Mononuclear cell (primary cell): Measurements from ENCODE around the gene DIAPH3. TPM values are rescaled to one million over a fixed set of nuclear protein-coding genes. Genes with fewer than 3 reads are reported as not detected.

Experiments
- H3K27me3 ChIP-seq: 2 replicates; pipeline ENCODE4 v1.6.0; 2011; ENCODE audit warnings: low read length, control low read depth; ENCODE audit not compliant: insufficient read depth
- H3K4me1 ChIP-seq: 2 replicates; pipeline ENCODE4 v1.5.1; 2011; ENCODE audit warnings: mild to moderate bottlenecking, low read length, control low read depth; ENCODE audit not compliant: insufficient read depth
- H3K4me3 ChIP-seq: 2 replicates; pipeline ENCODE4 v1.5.1; 2011; ENCODE audit warnings: mild to moderate bottlenecking, low read length, moderate library complexity
- H3K9me3 ChIP-seq: 2 replicates; pipeline ENCODE4 v1.5.1; 2011; ENCODE audit warnings: low read depth, mild to moderate bottlenecking, control low read depth, low read length
- total RNA-seq: library from RNA; depleted of rRNA; stranded (reverse); fragments of >200 nt; gene quantifications from one replicate; pipeline ENCODE4 v1.2.3, GENCODE V29; 2012

Gene DIAPH3
- total RNA-seq, 1 donor, result 0.21 TPM

DNA sequence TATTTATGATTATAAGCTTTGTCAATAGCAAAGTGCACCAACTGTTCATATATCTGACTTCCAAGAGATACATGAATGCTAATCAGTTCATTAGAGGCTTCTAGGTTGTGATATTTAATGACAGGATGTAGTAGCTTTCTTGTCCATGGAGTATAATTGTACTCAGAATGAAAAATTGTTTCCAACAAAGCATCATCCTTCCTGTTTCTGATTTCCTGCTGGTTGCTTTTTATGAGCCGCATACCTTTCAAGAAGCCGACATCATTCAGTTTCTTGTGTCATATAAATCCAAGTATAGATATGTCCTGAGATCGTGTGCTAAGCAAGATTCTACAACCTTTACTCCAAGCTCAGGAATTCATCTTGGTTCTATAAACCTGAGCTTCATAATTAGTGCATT, 326.6 kb downstream of the DIAPH3 start:
- no peaks in the 10 kb centered on the region for H3K4me1 ChIP-seq
- H3K9me3 ChIP-seq, result no peaks in the 10 kb centered on the region
- H3K4me3 ChIP-seq, result no peak overlapping the region
- H3K27me3 ChIP-seq, result no peaks in the 10 kb centered on the region

DNA sequence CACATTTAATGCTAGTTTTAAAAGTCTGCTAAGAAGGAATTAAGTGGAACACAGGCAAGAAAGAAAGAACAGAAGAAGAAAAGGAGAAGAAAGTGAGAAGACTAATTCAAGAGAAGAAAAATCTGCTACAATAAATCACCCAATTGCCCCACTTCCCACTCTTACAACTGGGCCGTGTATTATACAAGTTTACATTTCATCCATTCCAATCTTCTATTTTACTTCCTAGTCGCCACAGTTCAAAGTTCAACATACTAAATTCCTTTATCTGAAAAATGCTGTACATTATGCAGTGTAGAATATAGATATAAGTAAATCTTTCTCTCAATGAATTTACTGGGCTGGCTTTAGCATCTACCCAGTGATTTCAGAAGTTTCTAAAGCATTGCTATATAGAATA, 328.2 kb downstream of the DIAPH3 start:
- no peaks in the 10 kb centered on the region for H3K27me3 ChIP-seq
- H3K4me1 ChIP-seq, result no peaks in the 10 kb centered on the region
- H3K9me3 ChIP-seq, result no peaks in the 10 kb centered on the region
- H3K4me3 ChIP-seq, result no peak overlapping the region

DNA sequence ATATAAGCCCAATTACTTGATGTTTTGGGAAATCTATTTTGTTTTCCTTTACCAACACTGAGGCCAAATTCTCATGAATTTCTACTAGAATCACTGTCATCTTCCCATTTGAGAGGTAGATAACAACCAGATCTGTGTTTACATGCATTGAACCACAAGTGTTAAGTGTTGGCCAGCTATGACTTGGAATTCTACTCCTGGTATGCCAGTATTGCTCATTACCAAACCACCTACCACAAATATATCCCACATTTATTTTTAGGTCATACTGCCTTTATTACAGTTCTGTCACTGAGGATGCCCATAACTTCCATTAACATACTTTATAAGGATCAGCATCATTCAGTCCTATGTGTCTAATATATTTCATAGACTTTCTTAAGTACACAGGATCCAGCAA, 328.9 kb downstream of the DIAPH3 start:
- H3K9me3 ChIP-seq, result no peaks in the 10 kb centered on the region
- H3K27me3 ChIP-seq, result no peaks in the 10 kb centered on the region
- H3K4me1 ChIP-seq, result no peaks in the 10 kb centered on the region
- no peak overlapping the region for H3K4me3 ChIP-seq

DNA sequence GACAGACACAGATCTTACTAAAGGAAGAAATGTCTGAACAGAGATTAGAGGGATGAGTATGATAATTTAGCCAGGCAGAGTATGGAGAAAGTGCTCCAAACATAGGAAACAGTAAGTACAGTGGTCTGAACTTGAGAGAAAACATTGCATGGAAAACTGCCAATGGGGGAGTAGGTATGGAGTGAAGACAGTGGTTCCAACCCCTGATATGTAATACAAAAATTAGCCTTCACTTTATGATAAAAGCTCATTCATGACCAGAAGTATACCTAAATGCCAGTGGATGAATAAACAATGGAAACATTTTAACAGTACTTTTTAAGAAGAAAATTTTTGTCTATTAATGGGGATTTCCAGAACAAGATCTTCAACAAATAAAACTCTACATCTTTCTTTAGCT, 334.0 kb downstream of the DIAPH3 start:
- Histone ChIP-seq H3K9me3 (no peaks in the 10 kb centered on the region), H3K4me1 (no peaks in the 10 kb centered on the region)

DNA sequence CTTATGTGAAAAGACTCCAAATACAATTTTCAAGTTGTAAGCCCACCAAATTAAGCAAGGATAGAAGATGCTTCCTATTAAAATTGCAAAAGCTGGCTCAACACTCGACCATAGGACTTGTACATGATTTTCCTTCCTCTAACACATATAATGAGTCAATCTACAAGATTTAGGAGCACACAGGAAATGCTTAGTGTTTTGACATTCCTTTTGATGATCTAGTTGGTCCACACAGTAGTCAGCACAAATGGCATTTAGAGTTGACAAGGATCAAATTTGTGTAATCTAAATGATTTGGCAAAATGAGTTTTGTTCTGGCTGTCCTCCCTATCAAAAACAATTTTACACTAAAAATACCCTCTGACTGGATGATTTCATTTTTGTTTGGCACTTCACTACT, 340.2 kb downstream of the DIAPH3 start:
- no peaks in the 10 kb centered on the region for H3K4me1 ChIP-seq
- H3K9me3 ChIP-seq, result no peaks in the 10 kb centered on the region
- H3K4me3 ChIP-seq, result no peak overlapping the region
- H3K27me3 ChIP-seq, result no peaks in the 10 kb centered on the region

More for the DNA sequence above, 334.0 kb downstream of the DIAPH3 start:
- no peaks in the 10 kb centered on the region for H3K27me3 ChIP-seq
- no peak overlapping the region for H3K4me3 ChIP-seq

DNA sequence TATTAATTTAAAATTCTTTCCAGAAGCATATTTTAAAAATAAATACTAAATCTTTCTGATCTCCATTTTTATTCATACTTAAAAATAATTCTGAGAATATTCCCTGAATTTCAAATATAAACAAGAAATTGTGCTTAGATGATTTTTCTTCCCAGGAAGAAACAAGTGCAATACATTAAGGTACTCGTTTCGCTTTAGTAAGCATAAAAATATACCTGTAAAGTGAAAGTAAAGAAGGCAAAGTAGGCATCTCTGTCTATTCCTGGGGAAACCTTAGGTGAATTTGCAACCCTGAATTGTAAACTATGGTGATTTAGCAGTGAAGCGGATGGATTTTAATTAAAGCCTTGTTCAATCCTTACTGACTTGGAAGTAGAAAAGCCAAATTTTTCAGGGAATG, 354.2 kb downstream of the DIAPH3 start:
- Histone ChIP-seq H3K27me3 (no peaks in the 10 kb centered on the region), H3K4me1 (no peaks in the 10 kb centered on the region), H3K4me3 (no peak overlapping the region)

DNA sequence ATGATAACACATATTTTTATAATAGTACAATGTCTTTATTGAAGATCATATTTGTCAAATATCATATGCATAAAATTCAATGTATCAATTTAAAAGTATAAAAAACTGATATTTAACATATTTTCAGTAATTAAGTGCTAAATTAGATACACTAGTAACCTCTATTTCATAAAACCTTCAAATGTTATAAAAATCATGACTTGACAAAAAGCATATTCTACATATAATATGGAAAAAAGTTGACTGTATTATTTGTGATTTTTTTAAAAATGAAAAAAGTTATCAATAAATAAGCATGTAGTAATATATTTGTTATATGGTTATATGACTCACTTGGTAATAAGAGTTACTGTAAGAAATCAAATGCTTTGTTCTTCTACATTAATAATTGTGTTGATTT, 356.9 kb downstream of the DIAPH3 start:
- Histone ChIP-seq H3K27me3 (no peaks in the 10 kb centered on the region), H3K4me1 (no peaks in the 10 kb centered on the region), H3K4me3 (no peak overlapping the region), H3K9me3 (no peaks in the 10 kb centered on the region)

More for the DNA sequence above, 354.2 kb downstream of the DIAPH3 start:
- no peaks in the 10 kb centered on the region for H3K9me3 ChIP-seq

DNA sequence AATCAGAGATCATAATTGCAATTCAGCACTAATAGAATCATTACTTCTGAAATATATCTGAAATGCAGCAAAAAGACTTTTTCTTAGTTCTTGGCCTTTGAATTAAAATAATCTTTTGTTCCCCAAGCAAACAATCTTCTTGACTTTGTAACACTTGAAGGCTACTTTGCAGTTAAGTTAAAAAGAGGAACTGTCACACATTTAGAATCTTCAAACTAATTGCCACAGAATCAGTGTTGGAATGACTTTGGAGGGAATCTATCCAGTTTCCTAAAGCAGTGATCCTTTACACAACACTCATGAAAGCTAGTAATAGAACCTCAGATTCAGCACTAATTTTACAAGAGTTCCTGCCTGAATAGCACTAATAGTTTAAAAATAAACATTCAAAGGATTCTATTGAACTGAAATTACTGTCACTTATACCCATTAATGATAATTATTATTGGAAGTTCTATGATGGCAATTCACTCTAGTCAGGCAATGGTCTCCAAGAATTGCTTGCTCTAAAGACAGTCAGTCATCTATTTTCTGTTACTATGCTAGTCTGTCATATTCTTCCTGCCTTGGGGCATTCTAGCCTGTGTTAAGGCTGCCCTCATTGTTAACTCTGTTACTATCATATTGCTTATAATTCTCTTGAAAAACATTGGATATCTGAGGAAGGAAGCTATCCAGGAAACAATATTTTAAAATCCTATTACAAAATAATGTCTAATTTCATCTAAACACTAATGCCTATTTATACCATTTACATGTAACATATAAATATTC, 362.4 kb downstream of the DIAPH3 start:
- Histone ChIP-seq H3K4me3 (no peak overlapping the region), H3K9me3 (no peaks in the 10 kb centered on the region), H3K27me3 (no peaks in the 10 kb centered on the region), H3K4me1 (no peaks in the 10 kb centered on the region)

DNA sequence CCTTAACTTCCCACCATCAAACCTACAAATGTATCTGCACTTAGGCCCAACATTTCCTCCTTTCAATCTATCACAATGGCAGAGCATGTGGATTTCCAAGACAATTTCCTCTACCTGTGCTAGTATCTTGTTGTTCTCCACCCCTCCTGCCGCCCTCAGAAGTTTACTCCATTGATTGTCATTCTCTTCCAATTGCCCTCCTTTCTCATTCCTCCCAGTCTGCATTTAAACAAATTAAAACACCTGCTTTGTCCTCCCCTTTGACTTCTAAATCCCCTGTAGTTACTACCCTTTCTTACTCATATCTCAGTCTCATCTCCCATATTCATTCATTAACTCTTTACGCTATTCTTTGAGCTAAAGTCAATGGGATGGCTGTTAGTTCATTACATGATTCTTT, 370.6 kb downstream of the DIAPH3 start:
- H3K4me3 ChIP-seq, result no peak overlapping the region
- H3K27me3 ChIP-seq, result no peaks in the 10 kb centered on the region
- no peaks in the 10 kb centered on the region for H3K4me1 ChIP-seq
- H3K9me3 ChIP-seq, result no peaks in the 10 kb centered on the region

DNA sequence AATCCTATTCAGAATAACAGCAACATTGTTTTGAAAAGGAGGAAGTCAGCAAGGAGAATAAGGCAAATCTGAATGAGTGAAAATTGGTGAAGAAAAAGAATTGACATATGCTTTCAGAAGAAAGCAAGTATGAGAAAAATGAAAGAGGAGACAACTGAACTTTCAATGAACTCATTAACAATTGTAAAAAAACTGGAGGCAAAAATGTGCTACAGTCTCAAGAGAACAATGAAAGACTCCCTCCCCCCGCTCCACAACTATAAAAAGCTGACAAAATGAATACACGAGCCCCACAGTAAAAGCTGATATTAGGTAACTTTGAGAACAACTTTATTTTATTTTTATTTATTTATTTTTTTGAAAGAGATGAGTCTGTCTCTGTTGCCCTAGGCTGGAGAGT, 373.1 kb downstream of the DIAPH3 start:
- H3K4me1 ChIP-seq, result no peaks in the 10 kb centered on the region
- H3K27me3 ChIP-seq, result no peaks in the 10 kb centered on the region
- H3K4me3 ChIP-seq, result no peak overlapping the region
- no peaks in the 10 kb centered on the region for H3K9me3 ChIP-seq

DNA sequence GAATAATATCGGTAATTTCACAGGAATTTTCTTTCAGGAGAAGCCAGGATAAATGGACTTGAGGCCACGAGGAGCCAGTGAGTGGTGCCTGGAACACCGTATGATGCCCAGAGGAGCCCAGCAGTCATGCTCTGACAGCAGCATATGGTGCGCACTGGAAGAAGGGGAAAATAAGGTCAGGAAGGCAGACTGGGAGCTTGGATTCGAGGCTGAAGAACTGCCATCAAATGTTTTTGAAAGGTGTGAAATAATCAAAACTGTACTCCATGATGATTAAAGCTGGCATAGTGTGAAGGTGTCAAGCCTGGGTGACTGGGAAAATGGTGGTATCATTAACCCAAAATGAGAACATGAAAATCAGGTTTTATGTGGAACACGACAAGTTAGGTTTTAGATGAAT, 374.2 kb downstream of the DIAPH3 start:
- Histone ChIP-seq H3K27me3 (no peaks in the 10 kb centered on the region), H3K9me3 (no peaks in the 10 kb centered on the region), H3K4me3 (no peak overlapping the region), H3K4me1 (no peaks in the 10 kb centered on the region)

DNA sequence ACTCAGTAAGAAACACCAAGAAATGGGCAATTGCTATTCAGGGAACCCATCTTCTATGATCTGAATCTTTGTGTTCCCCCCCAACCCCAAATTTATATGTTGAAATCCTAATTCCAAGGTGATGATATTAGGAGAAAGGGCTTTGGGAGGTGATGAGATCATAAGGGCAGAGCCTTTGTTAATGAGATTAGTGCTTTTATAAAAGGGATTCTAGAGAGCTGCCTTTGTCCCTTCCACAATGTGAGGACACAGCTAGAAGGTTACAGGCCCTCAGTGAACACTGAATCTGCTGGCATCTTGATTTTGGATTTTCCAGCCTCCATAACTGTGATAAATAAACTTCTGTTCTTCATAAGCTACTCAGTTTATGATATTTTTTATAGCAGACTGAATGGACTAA, 376.0 kb downstream of the DIAPH3 start:
- H3K4me1 ChIP-seq, result no peaks in the 10 kb centered on the region
- no peaks in the 10 kb centered on the region for H3K27me3 ChIP-seq
- H3K4me3 ChIP-seq, result no peak overlapping the region
- H3K9me3 ChIP-seq, result no peaks in the 10 kb centered on the region

DNA sequence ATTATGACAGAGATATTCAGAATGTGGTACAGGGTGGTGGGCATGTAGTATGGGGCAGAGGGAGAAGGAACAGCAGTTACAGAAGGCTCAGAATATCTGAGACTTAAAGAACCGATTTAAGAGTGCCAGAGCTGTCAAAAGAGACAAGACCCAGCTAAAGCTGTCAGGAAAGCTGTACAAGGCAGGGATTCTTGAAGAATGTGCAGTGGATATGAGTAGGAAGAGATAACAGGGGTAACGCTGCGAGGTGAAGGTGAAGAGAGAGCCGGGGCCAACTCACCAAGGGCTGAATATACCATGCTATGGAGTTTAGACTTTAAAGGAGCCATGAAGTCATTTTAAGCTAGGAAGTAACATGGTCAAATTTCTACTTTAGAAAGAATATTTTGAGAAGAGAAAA, 381.0 kb downstream of the DIAPH3 start:
- H3K27me3 ChIP-seq, result no peaks in the 10 kb centered on the region
- no peaks in the 10 kb centered on the region for H3K9me3 ChIP-seq
- no peaks in the 10 kb centered on the region for H3K4me1 ChIP-seq
- no peak overlapping the region for H3K4me3 ChIP-seq

DNA sequence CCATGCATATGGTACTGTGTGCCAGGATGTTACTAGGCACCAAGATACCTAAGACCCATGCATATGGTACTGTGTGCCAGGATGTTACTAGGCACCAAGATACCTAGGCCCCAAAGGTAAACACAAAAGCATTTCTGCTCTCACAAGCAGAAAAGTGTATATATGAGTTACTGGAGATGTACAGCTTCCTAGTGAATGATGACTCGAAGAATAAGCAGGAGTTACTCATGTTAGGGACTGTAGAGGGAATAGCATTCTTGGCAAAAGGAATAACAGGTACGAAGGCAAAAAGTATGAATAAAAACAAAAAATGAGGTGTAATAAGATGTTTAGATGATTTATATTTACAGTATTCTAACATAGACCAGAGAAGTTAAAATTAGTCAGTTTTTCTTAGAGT, 383.7 kb downstream of the DIAPH3 start:
- Histone ChIP-seq H3K4me1 (no peaks in the 10 kb centered on the region), H3K27me3 (no peaks in the 10 kb centered on the region), H3K9me3 (no peaks in the 10 kb centered on the region), H3K4me3 (no peak overlapping the region)

DNA sequence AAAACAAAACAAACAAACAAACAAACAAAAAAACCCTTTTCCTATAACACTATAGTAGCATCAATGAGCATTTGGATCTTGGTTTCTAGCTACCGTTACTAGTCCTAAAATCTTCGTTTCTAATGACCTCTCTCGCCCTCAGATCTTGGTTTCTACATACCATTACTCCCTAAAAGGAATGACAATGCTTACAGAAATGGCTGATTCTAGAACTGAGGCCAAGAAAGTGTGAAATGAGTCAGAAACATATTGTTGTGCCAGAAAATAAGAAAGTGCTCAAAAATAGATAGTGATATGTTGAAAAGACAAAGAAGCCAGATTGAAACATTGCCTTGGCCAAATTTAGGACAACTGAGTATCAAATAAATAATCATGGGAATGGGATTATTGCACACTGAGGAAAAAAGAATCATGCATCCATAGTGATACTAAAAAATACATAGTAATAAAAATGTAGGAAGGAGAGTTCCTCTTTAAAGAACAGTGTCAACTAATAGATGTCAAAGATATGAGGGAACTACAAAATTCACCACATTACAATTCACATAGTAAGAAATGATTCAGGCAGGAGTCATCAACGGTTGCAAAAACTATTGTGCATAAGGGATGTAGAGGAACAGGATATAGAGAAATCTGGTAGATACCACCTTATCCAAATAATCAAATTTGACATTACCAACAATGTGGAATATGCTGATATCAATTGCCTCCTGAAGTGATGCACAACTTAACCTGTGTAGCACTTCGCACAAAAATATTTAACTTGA, 386.6 kb downstream of the DIAPH3 start:
- H3K9me3 ChIP-seq, result no peaks in the 10 kb centered on the region
- no peak overlapping the region for H3K4me3 ChIP-seq
- no peaks in the 10 kb centered on the region for H3K4me1 ChIP-seq
- no peaks in the 10 kb centered on the region for H3K27me3 ChIP-seq

DNA sequence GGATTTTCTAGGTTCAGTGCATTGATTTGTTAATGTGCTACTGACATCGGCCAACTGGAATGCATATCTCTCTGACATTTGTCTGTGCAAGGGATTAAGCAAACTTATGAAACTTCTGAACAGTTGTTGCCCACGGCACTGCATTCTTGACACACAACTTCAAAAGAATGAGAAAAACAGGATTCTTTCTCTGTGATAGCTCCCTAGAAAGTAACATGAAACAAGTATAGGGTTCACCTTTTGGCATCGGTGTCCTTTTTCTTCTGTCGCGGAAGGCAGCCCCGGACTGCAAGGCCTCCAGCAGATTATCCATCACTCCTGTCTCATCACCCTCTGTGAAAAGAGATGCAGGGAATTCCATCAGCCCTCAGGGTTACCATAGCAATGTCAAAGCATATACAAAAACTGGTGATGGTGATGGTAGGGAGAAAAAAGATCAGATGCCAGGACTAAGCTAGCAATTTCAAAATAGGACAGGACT, 389.2 kb downstream of the DIAPH3 start:
- Histone ChIP-seq H3K4me3 (no peak overlapping the region), H3K27me3 (no peaks in the 10 kb centered on the region), H3K9me3 (no peaks in the 10 kb centered on the region)

More for the DNA sequence above, 389.2 kb downstream of the DIAPH3 start:
- no peaks in the 10 kb centered on the region for H3K4me1 ChIP-seq
